HCT116 (cell line): ENCODE measurements around the gene VPS37D.

ENCODE experiments used
- JUND ChIP-seq: IDR thresholded peaks from 2 replicates; pipeline ENCODE4 v1.6.1; 2012
- POLR2AphosphoS5 ChIP-seq: IDR thresholded peaks from 2 replicates; pipeline ENCODE4 v1.6.1; 2011; ENCODE audit warnings: mild to moderate bottlenecking, low read depth, low read length, moderate library complexity
- SP1 ChIP-seq: IDR thresholded peaks from 2 replicates; pipeline ENCODE4 v1.6.1; 2012; ENCODE audit warnings: low read depth
- ZBTB33 ChIP-seq: IDR thresholded peaks from 2 replicates; pipeline ENCODE4 v1.6.1; 2011; ENCODE audit warnings: mild to moderate bottlenecking, low read length, moderate library complexity; ENCODE audit not compliant: insufficient replicate concordance; ENCODE audit errors: extremely low read depth
- ZNF274 ChIP-seq: fragments of 200-500 bp; sonication (Bioruptor generic); IDR thresholded peaks from 2 replicates; pipeline ENCODE4 v1.6.1; 2014; ENCODE audit warnings: mild to moderate bottlenecking, low read depth, low read length, inconsistent platforms
- TF ChIP-seq, protein P1 (sequence below), 3 experiments: fragments of 200-600 bp in 1 of 3; sonication (generic) in 1 of 3; IDR thresholded peaks in 2 of 3; conservative IDR thresholded peaks in 1 of 3; 2 replicates each; pipeline ENCODE4 v1.5.1; 2012 to 2017; ENCODE audit warnings: low read depth in 2 of 3, low read length in 2 of 3, antibody characterized with exemption in 1 of 3, borderline replicate concordance in 1 of 3, control low read depth in 1 of 3, mild to moderate bottlenecking in 1 of 3, mixed read lengths in 1 of 3, mixed run types in 1 of 3, moderate library complexity in 1 of 3; ENCODE audit not compliant: insufficient read depth in 1 of 3
- TF ChIP-seq, protein P2 (sequence below): IDR thresholded peaks from 2 replicates; pipeline ENCODE4 v1.6.1; 2012

DNA sequence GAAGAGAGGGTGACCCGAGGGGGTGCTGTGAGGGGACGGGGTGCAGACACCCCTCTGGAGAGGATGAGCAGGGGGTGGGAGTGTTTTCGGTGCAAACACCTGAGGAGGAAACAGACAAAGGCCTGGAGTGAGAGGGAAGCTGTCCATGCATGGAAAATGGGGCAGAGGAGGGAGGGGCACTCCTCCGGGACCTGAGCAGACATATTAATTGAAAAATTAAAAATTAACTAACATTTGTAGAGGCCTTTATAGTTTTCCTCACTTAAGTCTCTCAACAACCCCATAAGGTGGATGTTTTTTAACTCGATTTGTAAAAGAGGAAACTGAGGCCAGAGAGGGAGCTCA, 1.2 kb downstream of the VPS37D start:
- TF ChIP-seq, protein P1, sequence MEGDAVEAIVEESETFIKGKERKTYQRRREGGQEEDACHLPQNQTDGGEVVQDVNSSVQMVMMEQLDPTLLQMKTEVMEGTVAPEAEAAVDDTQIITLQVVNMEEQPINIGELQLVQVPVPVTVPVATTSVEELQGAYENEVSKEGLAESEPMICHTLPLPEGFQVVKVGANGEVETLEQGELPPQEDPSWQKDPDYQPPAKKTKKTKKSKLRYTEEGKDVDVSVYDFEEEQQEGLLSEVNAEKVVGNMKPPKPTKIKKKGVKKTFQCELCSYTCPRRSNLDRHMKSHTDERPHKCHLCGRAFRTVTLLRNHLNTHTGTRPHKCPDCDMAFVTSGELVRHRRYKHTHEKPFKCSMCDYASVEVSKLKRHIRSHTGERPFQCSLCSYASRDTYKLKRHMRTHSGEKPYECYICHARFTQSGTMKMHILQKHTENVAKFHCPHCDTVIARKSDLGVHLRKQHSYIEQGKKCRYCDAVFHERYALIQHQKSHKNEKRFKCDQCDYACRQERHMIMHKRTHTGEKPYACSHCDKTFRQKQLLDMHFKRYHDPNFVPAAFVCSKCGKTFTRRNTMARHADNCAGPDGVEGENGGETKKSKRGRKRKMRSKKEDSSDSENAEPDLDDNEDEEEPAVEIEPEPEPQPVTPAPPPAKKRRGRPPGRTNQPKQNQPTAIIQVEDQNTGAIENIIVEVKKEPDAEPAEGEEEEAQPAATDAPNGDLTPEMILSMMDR (IDR thresholded peaks at IDR 0.05 in 2 of 3, conservative IDR thresholded peaks at IDR 0.05 in 1 of 3; ENCODE audit: borderline replicate concordance in 1 of 3, insufficient read depth in 1 of 3, low read depth in 2 of 3, low read length in 2 of 3): no peak
- TF ChIP-seq, protein P2, sequence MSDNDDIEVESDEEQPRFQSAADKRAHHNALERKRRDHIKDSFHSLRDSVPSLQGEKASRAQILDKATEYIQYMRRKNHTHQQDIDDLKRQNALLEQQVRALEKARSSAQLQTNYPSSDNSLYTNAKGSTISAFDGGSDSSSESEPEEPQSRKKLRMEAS: no peak
- no peak for TF ChIP-seq JUND
- no peak for TF ChIP-seq ZBTB33
- TF ChIP-seq SP1: no peak
- TF ChIP-seq ZNF274: no peak
- no peak for TF ChIP-seq POLR2AphosphoS5
